GM21723 (cell line): ENCODE measurements around the gene TMEM138.
A peak's percentile ranks its signal among the peaks of the same experiment; 100 is the strongest.
"Not testable (repeated sequence)": the region's sequence is repeated elsewhere in the genome, so short reads cannot be mapped to it uniquely, and the experiment has no call there.

ENCODE experiments used
- ATAC-seq: cut with Tn5 transposase; IDR thresholded peaks from one replicate; pipeline ENCODE4 v1.9.1; 2021; ENCODE audit warnings: mild to moderate bottlenecking, moderate library complexity; ENCODE audit not compliant: unreplicated experiment

Gene TMEM138

DNA sequence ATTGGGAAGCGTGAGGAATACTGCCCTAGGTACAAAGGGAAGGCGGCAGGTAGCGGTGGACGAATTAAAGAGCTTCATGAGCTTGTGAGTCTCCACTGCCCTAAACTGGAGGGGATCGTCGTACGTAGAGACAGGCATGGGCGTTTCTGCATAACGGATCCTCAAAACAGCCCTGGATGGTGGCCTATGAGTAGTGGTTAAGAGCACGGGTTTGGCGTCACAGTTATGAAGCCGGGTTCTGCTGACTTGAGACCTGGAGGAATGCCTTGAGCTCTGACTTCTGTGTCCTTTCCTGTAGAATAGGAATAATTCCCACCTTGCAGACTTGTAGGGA lies 335 bp downstream of the TMEM138 start:
- no peak for ATAC-seq

DNA sequence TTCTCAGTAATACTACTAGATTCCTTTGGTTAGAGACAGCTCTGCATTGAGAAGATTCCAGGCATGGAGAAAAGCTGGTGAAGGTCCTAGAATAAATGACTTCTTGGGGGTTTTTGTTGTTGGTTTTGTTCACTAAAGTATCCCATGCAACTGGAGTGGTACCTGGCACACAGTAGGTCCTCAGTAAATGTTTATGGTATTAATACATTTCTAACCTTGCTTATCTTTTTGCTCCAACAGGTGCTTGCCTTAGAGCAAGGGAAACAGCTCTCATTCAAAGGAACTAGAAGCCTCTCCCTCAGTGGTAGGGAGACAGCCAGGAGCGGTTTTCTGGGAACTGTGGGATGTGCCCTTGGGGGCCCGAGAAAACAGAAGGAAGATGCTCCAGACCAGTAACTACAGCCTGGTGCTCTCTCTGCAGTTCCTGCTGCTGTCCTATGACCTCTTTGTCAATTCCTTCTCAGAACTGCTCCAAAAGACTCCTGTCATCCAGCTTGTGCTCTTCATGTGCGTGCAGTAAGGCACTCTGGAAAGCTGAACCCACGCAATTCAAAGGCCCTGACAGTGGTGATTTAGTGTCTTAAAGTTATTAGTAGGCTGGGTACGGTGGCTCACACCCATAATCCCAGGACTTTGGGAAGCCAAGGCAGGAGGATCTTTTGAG lies 2.0 kb downstream of the TMEM138 start:
- ATAC-seq, result no peak

DNA sequence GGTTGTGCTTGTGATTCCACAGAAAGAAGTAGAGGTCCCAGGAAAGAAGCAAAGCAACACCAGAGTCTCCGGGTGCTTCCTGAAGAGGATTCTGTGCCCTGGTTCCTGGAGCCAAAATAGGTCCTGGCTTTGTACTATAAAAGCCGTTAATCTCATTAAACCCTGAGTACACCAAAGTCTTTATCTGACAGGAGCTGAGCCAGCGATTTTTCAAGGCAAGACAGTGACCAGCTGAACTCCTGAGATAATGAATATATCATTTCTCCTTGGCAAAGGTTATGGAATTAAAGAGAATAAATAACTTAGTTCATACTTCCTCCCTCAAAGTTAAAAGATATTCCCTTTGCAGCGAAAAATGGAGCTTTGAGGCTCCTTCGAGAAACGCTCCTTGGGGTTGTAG lies 5.2 kb downstream of the TMEM138 start:
- ATAC-seq, result no peak

DNA sequence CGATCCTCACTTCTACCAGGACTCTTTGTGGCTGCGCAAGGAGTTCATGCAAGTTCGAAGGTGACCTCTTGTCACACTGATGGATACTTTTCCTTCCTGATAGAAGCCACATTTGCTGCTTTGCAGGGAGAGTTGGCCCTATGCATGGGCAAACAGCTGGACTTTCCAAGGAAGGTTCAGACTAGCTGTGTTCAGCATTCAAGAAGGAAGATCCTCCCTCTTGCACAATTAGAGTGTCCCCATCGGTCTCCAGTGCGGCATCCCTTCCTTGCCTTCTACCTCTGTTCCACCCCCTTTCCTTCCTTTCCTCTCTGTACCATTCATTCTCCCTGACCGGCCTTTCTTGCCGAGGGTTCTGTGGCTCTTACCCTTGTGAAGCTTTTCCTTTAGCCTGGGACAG lies 6.5 kb downstream of the TMEM138 start:
- ATAC-seq, result no peak

DNA sequence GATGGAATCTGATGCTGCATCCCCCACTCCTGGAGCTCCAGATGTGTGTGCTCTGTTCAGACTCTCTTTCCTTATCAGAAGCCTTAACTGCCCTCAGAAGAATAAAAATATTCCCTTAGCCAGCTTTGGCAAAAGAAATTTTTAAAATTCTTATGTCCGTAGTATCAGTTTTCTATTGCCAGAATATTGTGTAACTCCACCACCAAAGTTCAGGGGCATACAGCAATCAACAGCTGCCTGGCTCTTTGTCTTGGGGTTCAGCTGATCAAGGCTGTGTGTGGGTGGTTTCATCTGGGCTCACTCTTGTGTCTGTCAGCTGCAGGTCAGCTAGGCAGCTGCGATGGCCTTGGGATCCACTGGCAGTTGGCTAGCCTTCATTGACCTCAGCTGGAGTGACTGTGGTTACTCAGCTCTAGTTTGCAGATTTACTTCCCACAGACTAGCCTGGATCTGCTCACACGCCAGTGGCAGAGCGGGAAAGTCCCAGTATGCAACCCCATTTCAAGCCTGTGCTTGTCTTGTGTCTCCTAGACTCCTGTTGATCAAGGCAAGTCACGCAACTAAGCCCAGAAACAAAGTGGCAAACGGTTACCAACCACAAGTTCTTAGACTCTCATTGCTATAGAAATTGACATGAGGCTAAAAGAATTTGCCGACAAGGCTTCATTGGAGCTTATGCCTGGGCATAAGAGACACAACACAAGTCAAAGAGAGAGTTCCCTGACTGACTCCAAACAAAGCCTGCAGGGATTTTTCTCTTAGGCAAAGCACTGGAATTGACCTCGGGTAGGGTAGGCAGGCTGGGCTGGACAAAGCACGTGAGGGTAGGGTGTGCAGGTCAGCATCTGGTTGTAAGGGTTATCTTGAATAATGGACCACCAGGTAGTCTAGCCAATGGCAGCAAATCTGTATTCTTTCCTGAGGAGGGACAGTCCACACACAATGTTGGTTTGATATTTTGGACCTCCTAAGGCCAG lies 7.5 kb downstream of the TMEM138 start:
- ATAC-seq, result no peak

DNA sequence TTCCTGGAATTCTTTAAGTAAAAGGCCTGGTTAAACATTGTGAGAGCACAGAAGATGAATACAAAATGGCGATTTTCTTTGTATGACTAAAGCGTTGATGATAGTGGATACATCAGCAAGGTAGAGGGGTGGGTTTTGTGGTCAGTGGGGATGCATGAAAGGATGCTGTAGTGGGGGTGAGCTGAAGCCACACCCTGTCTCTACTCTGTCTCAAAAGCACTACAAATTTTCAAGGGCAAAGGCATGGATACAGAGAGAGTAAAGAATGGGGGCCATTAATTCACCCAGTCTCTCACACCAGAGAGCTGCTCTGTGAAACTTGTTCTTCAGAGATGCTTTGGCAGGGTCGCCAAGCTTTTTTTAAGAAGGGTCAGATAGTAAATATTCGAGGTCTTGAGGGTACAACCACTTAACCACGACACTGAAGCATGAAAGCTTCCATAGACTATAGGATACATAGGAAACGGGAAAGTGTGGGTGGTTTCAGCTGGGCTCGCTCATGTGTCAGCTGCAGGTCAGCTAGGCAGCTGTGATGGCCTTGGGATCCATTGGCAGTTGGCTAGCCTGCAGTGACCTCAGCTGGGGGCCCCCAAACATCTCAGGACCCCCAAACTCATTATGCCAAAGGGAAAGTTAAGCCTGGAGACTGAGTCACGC lies 8.3 kb downstream of the TMEM138 start:
- ATAC-seq, result no peak

DNA sequence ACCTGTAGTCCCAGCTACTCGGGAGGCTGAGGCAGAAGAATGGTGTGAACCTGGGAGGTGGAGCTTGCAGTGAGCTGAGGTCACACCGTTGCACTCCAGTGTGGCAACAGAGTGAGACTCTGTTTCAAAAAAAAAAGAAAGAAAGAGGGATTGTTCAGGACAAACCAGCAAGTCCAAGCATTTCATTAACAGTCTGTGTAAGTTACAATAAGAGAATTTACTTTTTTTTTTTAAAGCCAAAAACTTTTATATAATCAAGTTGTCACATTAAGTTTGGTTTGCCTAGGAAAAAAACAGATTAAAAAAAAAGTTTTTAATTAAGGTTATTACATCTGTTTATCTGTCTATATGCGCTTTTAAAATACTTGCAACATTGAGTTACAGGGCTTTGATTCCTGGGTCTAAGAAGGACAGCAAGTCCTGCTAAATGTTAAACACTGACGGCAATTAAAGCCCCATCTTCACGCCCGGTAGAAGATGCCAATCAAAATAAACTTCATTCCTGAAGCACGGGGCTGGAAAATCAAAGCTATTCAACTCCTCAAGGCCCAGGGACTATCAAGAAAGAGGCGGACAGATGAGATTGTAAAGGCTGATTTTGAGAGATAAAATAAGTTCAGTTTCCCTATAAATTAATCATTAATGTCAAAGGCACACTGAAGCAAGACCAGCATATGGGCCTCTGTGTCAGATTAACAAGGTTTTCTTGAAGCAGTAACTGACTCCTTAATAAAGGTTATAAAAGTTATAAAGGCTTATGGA lies 10.7 kb downstream of the TMEM138 start:
- ATAC-seq, result no peak

DNA sequence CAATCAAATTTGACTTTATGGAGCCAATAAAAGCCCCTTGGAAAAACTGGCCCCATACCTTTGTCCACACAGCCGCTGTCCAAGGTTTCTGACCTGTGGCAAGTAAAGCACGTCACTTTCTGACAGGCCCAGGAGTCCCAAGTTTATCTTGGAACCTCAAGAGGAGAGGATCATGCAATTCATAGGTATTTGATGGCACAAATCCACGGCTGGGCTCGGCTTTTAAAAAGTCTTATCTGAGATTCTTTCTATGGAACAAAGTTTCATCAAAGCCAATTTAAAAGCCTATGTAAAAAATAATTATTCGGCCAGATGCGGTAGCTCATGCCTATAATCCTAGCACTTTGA lies 13.6 kb downstream of the TMEM138 start:
- ATAC-seq, result no peak

DNA sequence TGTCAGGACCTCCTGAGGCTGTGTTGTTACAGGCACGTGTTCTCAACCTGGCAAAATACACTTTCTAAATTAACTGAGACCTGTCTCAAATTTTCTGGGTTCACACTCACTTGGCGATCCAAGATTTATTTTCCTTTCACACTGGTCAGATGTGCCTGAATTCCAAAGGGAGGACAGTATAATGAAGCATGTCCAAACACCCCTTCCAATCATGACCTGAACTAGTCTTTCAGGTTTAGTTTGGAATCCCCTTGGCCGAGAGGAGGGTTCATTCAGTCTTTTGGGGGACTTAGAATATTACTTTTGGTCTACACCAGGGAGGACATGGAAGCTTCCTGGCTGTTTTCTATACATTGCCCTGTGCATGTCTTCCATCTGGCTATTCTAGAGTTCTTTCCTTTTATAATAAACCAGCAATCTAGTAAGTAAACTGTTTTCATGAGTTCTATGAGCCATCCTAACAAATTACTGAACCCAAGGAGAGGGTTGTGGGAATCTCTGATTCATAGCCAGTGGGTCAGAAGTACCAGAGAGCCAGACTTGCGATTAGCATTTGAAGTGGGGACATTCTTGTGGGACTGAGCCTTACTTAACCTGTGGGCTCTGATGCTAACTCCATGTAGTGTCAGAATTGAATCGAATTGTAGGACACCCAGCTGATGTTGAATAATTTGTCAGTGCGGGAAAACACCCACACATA lies 15.4 kb downstream of the TMEM138 start:
- no peak for ATAC-seq

DNA sequence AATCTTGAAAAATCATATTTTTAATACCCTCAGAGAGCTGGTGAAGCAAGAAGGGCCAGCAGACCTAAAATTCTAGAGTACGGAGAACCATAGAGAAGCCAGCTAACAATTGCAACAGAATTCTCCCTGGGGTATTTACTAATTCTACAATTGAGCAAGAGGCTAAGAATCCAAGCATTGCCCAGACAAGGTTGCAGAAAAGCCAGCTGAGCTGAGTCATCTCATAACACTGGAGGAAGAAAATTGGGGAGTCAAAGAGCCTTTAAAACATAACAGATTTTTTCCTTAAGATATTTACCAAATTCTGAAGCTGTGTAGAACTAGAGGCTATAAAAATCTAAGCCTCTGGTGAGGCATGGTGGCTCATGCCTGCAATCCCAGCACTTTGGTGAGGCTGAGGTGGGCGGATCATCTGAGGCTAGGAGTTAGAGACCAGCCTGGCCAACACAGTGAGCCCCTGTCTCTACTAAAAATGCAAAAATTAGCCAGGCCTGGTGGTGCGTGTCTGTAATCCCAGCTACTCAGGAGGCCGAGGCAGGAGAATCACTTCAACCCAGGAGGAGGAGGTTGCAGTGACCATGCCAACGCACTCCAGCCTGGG lies 16.6 kb downstream of the TMEM138 start:
- no peak for ATAC-seq

DNA sequence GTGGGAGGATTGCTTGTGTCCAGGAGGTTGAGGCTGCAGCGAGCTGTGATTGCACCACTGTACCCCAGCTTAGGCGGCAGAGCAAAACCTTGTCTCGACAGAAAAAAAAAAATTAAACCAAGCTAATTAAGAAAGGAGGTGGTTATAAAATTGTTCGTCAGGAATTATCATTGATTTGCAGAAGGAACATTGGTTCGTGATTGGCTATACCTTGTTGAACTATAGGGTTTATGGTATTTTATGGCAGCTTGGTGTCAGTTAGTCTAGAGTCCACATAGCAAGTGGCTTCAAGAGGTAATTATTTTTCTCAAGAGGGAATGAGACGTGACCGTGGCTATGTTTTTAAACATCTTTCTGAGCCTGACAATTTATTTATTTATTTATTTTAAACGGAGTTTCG lies 18.7 kb downstream of the TMEM138 start:
- ATAC-seq, result no peak

DNA sequence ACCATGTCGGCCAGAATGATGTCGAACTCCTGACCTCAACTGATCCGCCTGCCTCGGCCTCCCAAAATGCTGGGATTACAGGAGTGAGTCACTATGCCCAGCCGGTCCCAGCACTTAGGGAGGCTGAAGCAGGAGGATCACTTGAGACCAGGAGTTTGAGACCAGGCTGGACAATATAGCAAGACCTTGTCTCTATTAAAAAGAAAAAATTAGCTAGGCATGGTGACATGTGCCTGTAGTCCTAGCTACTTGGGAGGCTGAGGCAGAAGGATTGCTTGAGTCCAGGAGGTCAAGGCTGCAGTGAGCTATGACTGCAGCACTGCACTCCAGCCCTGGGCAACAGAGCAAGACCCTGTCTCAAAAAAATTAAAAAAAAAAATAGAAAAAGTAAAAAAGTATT lies 21.7 kb downstream of the TMEM138 start:
- not testable (repeated sequence) for ATAC-seq

DNA sequence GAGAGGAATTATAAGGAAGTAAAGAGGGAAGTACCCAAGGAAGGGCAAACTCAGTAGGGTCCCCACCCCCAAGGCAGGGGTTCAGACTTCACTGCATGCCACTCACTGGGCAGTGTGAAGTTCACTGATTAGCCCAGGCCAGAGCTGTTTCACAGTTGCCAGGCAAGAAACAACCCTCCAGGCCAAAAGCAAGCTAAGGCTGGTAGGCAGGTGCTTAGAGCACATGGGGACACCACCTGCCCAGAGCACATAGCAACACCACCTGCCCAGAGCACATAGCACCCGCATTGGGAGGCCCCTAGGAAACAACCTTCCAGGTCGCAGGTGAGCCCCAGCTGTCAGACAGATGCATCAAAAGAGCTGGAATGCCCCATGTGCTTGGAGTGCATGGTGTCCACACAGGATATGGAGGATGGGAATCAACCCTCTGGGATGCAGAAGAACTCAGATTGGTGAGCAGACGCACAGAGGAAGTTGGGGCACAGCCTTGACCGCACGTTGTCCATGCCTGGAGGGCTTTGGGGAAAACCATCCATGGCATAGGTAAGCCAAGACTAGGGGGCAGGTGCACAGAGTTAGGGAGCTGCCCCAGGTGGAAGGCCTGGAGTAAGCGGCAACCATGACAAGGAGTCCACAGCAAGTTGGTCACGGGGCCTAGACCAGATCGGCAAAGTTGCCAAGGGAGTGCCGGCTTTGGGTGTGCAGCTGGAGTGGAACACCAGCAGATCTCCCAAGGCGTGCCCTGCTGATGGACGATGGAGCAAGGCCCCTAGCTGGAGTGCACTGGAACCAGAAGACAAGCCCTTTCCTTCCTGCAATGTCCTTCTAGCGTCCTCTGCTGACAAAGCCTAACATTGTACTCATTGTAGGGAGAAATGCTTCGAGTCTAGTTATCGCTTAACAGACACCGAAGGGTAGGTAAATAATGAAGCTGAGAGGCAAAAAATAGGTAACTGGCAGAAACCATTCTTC lies 22.4 kb downstream of the TMEM138 start:
- ATAC-seq, result no peak

DNA sequence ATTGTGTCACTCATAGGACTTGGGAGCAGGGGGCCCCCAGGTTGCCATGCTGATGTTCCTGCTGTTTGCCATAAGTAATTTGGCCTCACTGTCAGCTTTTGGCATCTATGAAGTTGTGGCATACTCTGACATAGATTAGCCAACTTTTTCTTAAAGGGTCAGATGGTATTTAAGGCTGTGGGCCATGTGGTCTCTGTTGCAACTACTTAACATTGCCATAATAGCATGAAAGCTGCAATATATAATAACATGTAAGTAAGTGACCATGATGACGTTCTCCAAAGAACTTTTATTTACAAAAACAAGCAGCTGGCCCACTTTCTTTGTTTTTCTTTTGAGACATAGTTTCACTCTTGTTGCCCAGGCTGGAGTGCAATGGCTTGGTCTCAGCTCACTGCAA lies 28.0 kb downstream of the TMEM138 start:
- ATAC-seq, result no peak

DNA sequence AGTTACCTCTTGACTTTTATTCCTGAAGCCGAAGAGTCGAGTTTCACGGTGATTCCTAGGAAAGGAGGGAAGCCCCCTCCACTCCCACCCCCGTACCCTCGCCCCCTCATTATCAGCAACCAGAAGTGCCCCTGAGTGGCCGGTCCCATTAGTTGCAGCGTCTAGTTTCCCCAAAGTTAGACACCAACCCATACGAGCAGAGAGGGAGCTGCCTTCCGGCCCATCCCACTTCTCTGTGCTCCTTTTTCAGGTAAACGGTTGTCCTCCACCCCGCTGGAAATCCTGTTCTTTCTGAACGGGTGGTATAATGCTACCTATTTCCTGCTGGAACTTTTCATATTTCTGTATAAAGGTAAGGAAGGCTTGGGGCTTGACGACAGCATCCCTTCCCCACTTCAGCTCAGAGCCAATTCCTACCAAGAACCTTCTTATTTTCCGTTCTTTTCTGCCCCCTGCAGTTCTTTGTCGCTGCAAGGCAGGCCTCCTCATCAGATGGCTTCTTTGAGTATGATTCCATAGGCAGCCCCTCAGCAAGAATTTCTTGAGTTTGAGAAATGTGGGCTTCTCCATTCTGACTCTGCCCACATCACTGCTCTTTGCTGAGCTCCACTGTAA lies 30.9 kb downstream of the TMEM138 start:
- peak; percentile 34 for ATAC-seq

DNA sequence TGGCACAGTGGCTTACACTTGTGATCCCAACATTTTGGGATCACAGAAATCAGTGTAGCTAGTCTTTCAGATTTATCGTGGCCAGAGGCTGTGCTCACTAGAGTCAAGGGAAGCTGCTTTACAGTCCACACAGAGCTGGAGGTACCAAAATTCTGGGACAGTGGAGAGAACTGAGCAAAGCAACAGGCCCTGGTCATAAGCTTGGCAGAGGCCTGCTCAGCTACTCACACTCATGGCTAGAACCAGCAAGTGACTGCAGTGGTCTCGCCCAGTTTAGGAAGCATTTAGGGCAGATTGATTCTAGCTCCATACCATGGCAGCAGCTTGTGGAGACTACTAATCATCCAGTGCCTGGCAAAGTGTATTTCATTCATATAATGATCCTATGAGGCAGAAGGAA lies 39.0 kb downstream of the TMEM138 start:
- no peak for ATAC-seq

DNA sequence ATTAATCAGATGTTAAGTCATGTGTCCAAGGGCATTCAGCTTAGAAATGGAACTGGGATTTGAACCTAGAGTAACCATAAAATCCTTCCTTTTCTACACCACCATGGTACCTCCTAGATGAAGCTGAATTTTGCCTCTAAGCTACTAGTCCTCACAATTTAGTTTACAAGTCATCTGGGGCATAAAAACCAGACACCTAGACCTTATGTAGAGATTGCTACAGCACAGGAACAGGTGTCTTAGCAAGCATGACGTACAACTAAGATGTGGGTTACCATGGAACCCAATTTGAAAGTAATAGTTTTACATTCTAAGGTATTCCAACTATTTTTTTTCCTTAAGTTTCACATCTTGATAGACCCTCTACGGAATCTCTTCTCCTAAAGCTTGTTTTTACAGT lies 39.4 kb downstream of the TMEM138 start:
- ATAC-seq, result no peak

DNA sequence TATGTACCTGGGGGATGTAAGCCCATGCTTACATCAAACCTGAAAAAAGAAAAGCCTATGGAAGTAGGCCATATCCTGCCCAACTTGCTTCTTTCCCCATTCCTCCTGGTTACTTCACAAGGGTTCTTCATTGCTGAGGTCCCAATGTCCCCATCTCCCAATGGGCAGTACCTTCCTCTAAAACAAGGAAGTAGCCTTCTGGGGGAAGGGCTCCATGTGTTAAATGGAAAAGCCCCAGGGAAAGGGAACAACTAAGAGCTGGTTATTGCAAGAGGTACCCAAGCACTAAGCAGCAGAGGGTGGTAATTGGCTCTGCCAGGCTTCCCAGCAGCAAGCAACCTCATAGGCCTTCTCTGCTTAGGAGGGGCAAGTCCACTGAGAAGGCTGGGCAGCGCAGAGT lies 41.5 kb downstream of the TMEM138 start:
- no peak for ATAC-seq

DNA sequence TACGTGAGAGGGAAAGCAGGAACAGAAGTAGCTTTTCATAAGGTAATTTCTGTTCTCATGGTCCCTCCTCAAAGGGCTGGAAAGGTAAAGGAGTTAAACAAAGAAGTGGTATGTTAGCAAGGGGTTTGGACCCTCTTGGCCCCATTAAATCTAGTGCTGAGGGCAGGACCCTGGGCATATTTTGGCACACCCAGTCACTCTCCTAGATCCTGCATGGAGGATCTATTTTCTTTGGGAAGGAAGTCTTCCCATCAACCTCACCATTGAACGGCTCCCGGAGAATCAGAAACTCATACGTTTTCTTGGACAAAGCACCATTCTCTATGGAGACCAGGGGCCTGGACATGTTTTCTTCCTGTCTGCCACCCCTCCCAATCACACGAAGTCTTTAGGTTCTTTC lies 41.9 kb downstream of the TMEM138 start:
- no peak for ATAC-seq
